Muscle of arm (tissue), 12 donors: Measurements from ENCODE around the gene SERPINB6. TPM values are rescaled to one million over a fixed set of nuclear protein-coding genes. Genes with fewer than 3 reads are reported as not detected.
"Not testable (repeated sequence)": the region's sequence is repeated elsewhere in the genome, so short reads cannot be mapped to it uniquely, and the experiment has no call there.

Source experiments
- DNase-seq: peaks from one replicate; pipeline ENCODE4 v3.0.0-alpha.2; 2013
- polyA plus RNA-seq, 12 donors: library from polyadenylated mRNA; unstranded; fragments of 120-200 nt; gene quantifications; one replicate each; pipeline ENCODE4 v1.2.1, GENCODE V29; 2013; ENCODE audit not compliant: insufficient read length in 12 of 12

The SERPINB6 gene
- polyA plus RNA-seq, 12 donors, result 68.8 to 98.2 (median 78.3) TPM; not detected in 1

GRCh38 chr6:2960935-2961334 is 10.4 kb downstream of the SERPINB6 start:
- DNase-seq, result no peak

- no peak for DNase-seq
Observed at GRCh38 chr6:2959909-2960719, 11.3 kb downstream of the SERPINB6 start.

GRCh38 chr6:2958776-2959175 is 12.6 kb downstream of the SERPINB6 start:
- DNase-seq, result no peak

GRCh38 chr6:2958331-2958711 is 13.0 kb downstream of the SERPINB6 start:
- no peak for DNase-seq

- DNase-seq, result no peak
Observed at GRCh38 chr6:2957696-2958330, 13.6 kb downstream of the SERPINB6 start.

GRCh38 chr6:2956930-2957685 is 14.3 kb downstream of the SERPINB6 start:
- no peak for DNase-seq

- no peak for DNase-seq
Observed at GRCh38 chr6:2953098-2953497, 18.3 kb downstream of the SERPINB6 start.

GRCh38 chr6:2952557-2953095 is 18.7 kb downstream of the SERPINB6 start:
- DNase-seq, result peak; percentile 79

- DNase-seq, result no peak
Observed at GRCh38 chr6:2951728-2952127, 19.6 kb downstream of the SERPINB6 start.

GRCh38 chr6:2950713-2951112 is 20.7 kb downstream of the SERPINB6 start:
- no peak for DNase-seq

GRCh38 chr6:2949536-2950083 is 21.8 kb downstream of the SERPINB6 start:
- DNase-seq, result no peak

GRCh38 chr6:2949121-2949520 is 22.2 kb downstream of the SERPINB6 start:
- DNase-seq, result no peak

- no peak for DNase-seq
Observed at GRCh38 chr6:2948228-2949025, 22.9 kb downstream of the SERPINB6 start.

- no peak for DNase-seq
Observed at GRCh38 chr6:2947445-2947844, 23.9 kb downstream of the SERPINB6 start.

GRCh38 chr6:2945153-2945452 is 26.3 kb downstream of the SERPINB6 start:
- DNase-seq, result no peak

- DNase-seq, result no peak
Observed at GRCh38 chr6:2944405-2945152, 26.8 kb downstream of the SERPINB6 start.

- DNase-seq, result no peak
Observed at GRCh38 chr6:2943564-2943955, 27.8 kb downstream of the SERPINB6 start.

- DNase-seq, result no peak
Observed at GRCh38 chr6:2942914-2943563, 28.3 kb downstream of the SERPINB6 start.

- DNase-seq, result not testable (repeated sequence)
Observed at GRCh38 chr6:2942116-2942515, 29.3 kb downstream of the SERPINB6 start.

GRCh38 chr6:2940851-2941250 is 30.5 kb downstream of the SERPINB6 start:
- DNase-seq, result no peak
